Prostate gland (tissue), 2 donors: ENCODE results near the gene PAN3. TPM values are rescaled to one million over a fixed set of nuclear protein-coding genes. Genes with fewer than 3 reads are reported as not detected.

ENCODE experiments used
- DNase-seq: peaks from one replicate; pipeline ENCODE4 v3.0.0-alpha.2; 2019; ENCODE audit warnings: low spot score
- H3K27ac ChIP-seq, 2 donors: fragments of 200-600 bp; sonication (generic); 2 replicates each; pipeline ENCODE4 v1.5.1; 2017 to 2019
- H3K27me3 ChIP-seq: fragments of 200-600 bp; sonication (generic); replicated peaks from 2 replicates; pipeline ENCODE4 v1.5.1; 2019; ENCODE audit not compliant: insufficient read depth
- H3K36me3 ChIP-seq, 2 donors: fragments of 200-600 bp; sonication (generic); 1 replicate in 1 of 2; 2 replicates in 1 of 2; pipeline versions ENCODE4 v1.5.1 to v1.8.1; 2017 to 2019
- H3K4me1 ChIP-seq: fragments of 200-600 bp; sonication (generic); replicated peaks from 2 replicates; pipeline ENCODE4 v1.5.1; 2019
- H3K4me3 ChIP-seq, 2 donors: fragments of 200-600 bp; sonication (generic); 2 replicates each; pipeline ENCODE4 v1.5.1; 2017 to 2019
- H3K9me3 ChIP-seq: fragments of 200-600 bp; sonication (generic); 2 replicates; pipeline ENCODE4 v1.5.1; 2017
- POLR2A ChIP-seq: fragments of 450-650 bp; IDR thresholded peaks from one replicate; pipeline ENCODE4 v1.6.1; 2016; ENCODE audit warnings: antibody characterized with exemption, mild to moderate bottlenecking
- POLR2AphosphoS5 ChIP-seq: sonication (generic); formaldehyde crosslinking; IDR thresholded peaks from one replicate; pipeline ENCODE4 v1.6.1; 2017; ENCODE audit warnings: antibody characterized with exemption
- WGBS: methylation state at CpG from one replicate; pipeline ENCODE4 v1.1.5; 2018; 5-methylcytosine and 5-hydroxymethylcytosine counted together
- intact Hi-C: fragments of 100-400 bp; cut with DNase I; formaldehyde crosslinking; loops from one replicate; pipeline ENCODE4 v1.14.2; 2022
- total RNA-seq, 2 donors: library from RNA; depleted of rRNA; stranded (reverse); fragments of >200 nt; gene quantifications; one replicate each; pipeline ENCODE4 v1.1.0, GENCODE V29; 2016
- TF ChIP-seq, protein P1 (sequence below), 4 experiments: fragments of 200-600 bp in 2 of 4; fragments of 450-650 bp in 2 of 4; sonication (generic) in 2 of 4; IDR thresholded peaks; 1 replicate in 3 of 4; 2 replicates in 1 of 4; pipeline ENCODE4 v1.5.1; 2016 to 2019; ENCODE audit warnings: antibody characterized with exemption in 4 of 4, mild to moderate bottlenecking in 2 of 4, moderate library complexity in 2 of 4

Gene PAN3
- total RNA-seq, 2 donors from 2014 or later: 31.4 to 51.7 TPM

- no peak overlapping the region for H3K27ac ChIP-seq
- no peaks in the 10 kb centered on the region for H3K4me1 ChIP-seq
- no peak overlapping the region for H3K4me3 ChIP-seq
- no peaks in the 10 kb centered on the region for H3K9me3 ChIP-seq
- no peak for DNase-seq
- TF ChIP-seq POLR2AphosphoS5 (no peak), POLR2A (no peak)
- TF ChIP-seq, protein P1, sequence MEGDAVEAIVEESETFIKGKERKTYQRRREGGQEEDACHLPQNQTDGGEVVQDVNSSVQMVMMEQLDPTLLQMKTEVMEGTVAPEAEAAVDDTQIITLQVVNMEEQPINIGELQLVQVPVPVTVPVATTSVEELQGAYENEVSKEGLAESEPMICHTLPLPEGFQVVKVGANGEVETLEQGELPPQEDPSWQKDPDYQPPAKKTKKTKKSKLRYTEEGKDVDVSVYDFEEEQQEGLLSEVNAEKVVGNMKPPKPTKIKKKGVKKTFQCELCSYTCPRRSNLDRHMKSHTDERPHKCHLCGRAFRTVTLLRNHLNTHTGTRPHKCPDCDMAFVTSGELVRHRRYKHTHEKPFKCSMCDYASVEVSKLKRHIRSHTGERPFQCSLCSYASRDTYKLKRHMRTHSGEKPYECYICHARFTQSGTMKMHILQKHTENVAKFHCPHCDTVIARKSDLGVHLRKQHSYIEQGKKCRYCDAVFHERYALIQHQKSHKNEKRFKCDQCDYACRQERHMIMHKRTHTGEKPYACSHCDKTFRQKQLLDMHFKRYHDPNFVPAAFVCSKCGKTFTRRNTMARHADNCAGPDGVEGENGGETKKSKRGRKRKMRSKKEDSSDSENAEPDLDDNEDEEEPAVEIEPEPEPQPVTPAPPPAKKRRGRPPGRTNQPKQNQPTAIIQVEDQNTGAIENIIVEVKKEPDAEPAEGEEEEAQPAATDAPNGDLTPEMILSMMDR (IDR thresholded peaks at IDR 0.05): no peak
- intact Hi-C loops: no loop called here
- H3K36me3 ChIP-seq: no peaks in the 10 kb centered on the region
- no peaks in the 10 kb centered on the region for H3K27me3 ChIP-seq
- WGBS: 58% methylated on average over 5 of the region's 5 CpGs
Observed at GRCh38 chr13:28316129-28316528, 177.8 kb downstream of the PAN3 start.

- no peaks in the 10 kb centered on the region for H3K36me3 ChIP-seq
- H3K27me3 ChIP-seq: no peaks in the 10 kb centered on the region
- TF ChIP-seq, protein P1 (IDR thresholded peaks at IDR 0.05): no peak
- TF ChIP-seq POLR2AphosphoS5: no peak
- no peak for TF ChIP-seq POLR2A
- no peaks in the 10 kb centered on the region for H3K9me3 ChIP-seq
- no peak for DNase-seq
- 90% methylated on average over 7 of the region's 7 CpGs for WGBS
- H3K4me3 ChIP-seq: no peak overlapping the region
- no peaks in the 10 kb centered on the region for H3K4me1 ChIP-seq
- intact Hi-C loops: no loop called here
- no peak overlapping the region for H3K27ac ChIP-seq
Observed at GRCh38 chr13:28316836-28317235, 178.5 kb downstream of the PAN3 start.

DNA sequence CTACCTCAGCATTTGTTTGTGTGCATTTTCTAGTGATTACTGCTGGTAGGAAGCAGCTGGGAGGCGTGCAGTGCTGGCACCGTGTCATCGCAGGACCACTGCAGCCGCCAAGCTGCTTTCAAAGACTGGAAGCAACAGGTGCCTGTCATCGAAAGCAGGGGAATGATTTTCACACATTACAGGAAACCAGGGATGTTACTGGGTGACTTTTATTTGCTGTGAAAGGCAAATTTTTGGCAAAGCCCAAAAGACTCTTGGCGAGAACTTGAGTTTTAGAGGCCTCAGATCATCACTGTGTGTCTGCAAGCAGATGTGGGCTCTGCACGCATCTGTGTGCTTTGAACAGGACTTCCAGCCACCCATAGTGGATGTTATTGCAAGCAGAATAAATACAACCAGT lies 180.2 kb downstream of the PAN3 start:
- no peak for DNase-seq
- TF ChIP-seq POLR2AphosphoS5 (no peak), POLR2A (no peak)
- TF ChIP-seq, protein P1 (IDR thresholded peaks at IDR 0.05): no peak
- 48% methylated on average over 7 of the region's 7 CpGs for WGBS
- Histone ChIP-seq H3K27ac (no peak overlapping the region), H3K4me1 (no peaks in the 10 kb centered on the region), H3K4me3 (no peak overlapping the region), H3K9me3 (no peaks in the 10 kb centered on the region), H3K36me3 (no peaks in the 10 kb centered on the region), H3K27me3 (no peaks in the 10 kb centered on the region)
- intact Hi-C loops: no loop called here

DNA sequence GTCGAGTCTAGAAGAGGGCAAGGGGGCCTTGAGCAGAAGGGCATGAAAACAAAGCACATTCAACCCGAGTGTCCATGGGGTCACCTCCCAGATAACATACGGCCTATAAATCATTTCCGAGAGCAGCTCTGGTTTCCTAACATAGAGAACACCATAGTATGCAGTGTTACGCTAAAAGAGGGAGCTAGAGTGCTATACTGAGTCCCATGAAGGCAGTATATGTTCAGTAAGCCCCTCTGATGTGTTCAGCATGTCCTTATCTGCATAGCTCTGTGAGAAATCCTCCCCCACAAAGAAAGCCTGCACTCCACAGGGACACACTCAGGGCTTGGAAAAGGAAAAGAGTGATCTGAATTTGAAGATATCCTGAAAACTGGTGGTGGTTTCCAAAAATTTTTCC lies 181.2 kb downstream of the PAN3 start:
- Histone ChIP-seq H3K27me3 (no peaks in the 10 kb centered on the region), H3K27ac (no peak overlapping the region), H3K9me3 (no peaks in the 10 kb centered on the region), H3K36me3 (no peaks in the 10 kb centered on the region), H3K4me1 (no peaks in the 10 kb centered on the region), H3K4me3 (no peak overlapping the region)
- WGBS: 79% methylated on average over 5 of the region's 5 CpGs
- TF ChIP-seq POLR2AphosphoS5: no peak
- TF ChIP-seq POLR2A: no peak
- TF ChIP-seq, protein P1 (IDR thresholded peaks at IDR 0.05): no peak
- no peak for DNase-seq
- intact Hi-C loops: no loop called here

GRCh38 chr13:28320209-28320608 lies 181.9 kb downstream of the PAN3 start:
- DNase-seq: no peak
- intact Hi-C loops: loop anchor here (10.0 kb wide), 1 partner anchor 315 kb away; no protein-coding TSS in a partner anchor
- Histone ChIP-seq H3K4me3 (no peak overlapping the region), H3K9me3 (no peaks in the 10 kb centered on the region), H3K36me3 (no peaks in the 10 kb centered on the region), H3K4me1 (no peaks in the 10 kb centered on the region), H3K27me3 (no peaks in the 10 kb centered on the region), H3K27ac (no peak overlapping the region)
- 90% methylated on average over 6 of the region's 6 CpGs for WGBS
- TF ChIP-seq, protein P1 (IDR thresholded peaks at IDR 0.05): no peak
- TF ChIP-seq POLR2A: no peak
- TF ChIP-seq POLR2AphosphoS5: no peak
